Measurements from ENCODE around the gene PGLYRP2.
A peak's percentile ranks its signal among the peaks of the same experiment; 100 is the strongest.

DNA sequence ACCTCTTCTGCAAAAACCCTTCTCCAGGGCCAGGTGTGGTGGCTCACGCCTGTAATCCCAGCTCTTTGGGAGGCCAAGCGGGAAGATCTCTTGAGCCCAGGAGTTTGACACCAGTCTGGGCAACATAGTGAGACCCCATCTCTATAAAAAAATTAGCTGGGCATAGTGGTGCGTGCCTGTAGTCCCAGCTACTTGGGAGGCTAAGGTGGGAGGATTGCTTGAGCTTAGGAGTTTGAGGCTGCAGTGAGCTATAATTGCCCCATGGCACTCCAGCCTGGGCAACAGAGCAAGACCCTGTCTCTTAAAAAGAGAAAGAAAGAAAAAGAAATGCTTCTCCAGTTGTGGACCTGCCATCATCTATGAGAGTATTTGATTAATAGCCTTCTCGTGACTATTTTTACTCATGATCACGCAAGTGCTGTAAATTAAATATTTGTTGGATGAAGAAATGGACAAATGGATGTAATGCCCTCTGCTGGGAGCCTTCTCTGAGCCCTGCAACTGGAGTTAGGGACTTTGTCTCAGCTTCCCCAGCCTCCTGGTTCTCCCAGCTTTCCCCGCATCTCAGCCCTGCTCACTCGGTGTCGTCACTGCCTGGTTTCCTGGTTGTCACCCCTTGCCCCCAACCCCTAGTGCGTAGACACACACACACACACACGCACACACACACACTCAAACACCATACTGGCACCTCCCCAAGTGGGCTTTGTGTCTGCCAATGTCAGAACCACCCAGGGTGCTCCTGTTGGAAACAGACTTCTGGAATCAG is 41.8 kb downstream of the PGLYRP2 start:
- TF ChIP-seq, protein P1, sequence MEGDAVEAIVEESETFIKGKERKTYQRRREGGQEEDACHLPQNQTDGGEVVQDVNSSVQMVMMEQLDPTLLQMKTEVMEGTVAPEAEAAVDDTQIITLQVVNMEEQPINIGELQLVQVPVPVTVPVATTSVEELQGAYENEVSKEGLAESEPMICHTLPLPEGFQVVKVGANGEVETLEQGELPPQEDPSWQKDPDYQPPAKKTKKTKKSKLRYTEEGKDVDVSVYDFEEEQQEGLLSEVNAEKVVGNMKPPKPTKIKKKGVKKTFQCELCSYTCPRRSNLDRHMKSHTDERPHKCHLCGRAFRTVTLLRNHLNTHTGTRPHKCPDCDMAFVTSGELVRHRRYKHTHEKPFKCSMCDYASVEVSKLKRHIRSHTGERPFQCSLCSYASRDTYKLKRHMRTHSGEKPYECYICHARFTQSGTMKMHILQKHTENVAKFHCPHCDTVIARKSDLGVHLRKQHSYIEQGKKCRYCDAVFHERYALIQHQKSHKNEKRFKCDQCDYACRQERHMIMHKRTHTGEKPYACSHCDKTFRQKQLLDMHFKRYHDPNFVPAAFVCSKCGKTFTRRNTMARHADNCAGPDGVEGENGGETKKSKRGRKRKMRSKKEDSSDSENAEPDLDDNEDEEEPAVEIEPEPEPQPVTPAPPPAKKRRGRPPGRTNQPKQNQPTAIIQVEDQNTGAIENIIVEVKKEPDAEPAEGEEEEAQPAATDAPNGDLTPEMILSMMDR (IDR thresholded peaks at IDR 0.05): peak in 1 of 4 experiments; percentile 16
- TF ChIP-seq EP300 (IDR thresholded peaks at IDR 0.05) (peak in 2 of 4 donors; percentile 19 to 59), POLR2AphosphoS5 (IDR thresholded peaks at IDR 0.05) (peak in 3 of 4 donors; percentile 39 to 41 (median 40)), POLR2A (IDR thresholded peaks at IDR 0.05) (no peak)

Data from sigmoid colon (tissue), 4 donors.